Kidney (tissue), 14 donors: Measurements from ENCODE around the gene KCNN3. TPM values are rescaled to one million over a fixed set of nuclear protein-coding genes. Genes with fewer than 3 reads are reported as not detected.

ENCODE experiments used
- DNase-seq, 5 donors: peaks; one replicate each; pipeline ENCODE4 v3.0.0-alpha.2; 2013 to 2020
- FAIRE-seq: peaks from 2 replicates; lab custom pipeline; 2012; peaks lifted over from hg19 to GRCh38; lab: Jason Lieb, UNC
- H3K27ac ChIP-seq, 2 donors: one replicate each; pipeline ENCODE4 v1.7.0; 2013; ENCODE audit warnings: low read depth in 2 of 2, low read length in 2 of 2, inconsistent platforms in 1 of 2
- H3K27me3 ChIP-seq: one replicate; pipeline ENCODE4 v1.7.1; 2013; ENCODE audit warnings: low read length, inconsistent platforms; ENCODE audit not compliant: control insufficient read depth, insufficient read depth
- H3K36me3 ChIP-seq, 3 donors: one replicate each; pipeline versions ENCODE4 v1.7.0 to v1.7.1; 2013; ENCODE audit warnings: low read length in 3 of 3, control low read depth in 1 of 3, inconsistent platforms in 1 of 3; ENCODE audit not compliant: insufficient read depth in 3 of 3, control insufficient read depth in 2 of 3
- H3K4me1 ChIP-seq, 3 donors: one replicate each; pipeline versions ENCODE4 v1.7.0 to v1.7.1; 2013; ENCODE audit warnings: low read length in 3 of 3, inconsistent platforms in 1 of 3, low read depth in 1 of 3; ENCODE audit not compliant: control insufficient read depth in 2 of 3, insufficient read depth in 2 of 3
- H3K4me3 ChIP-seq, 3 donors: one replicate each; pipeline versions ENCODE4 v1.7.0 to v1.8.1; 2013; ENCODE audit warnings: low read length in 3 of 3, control low read depth in 1 of 3, inconsistent platforms in 1 of 3
- H3K9ac ChIP-seq, 3 donors: one replicate each; pipeline versions ENCODE4 v1.7.0 to v1.7.1; 2013; ENCODE audit warnings: low read length in 3 of 3, control low read depth in 1 of 3, inconsistent platforms in 1 of 3
- H3K9me3 ChIP-seq, 3 donors: one replicate each; pipeline versions ENCODE4 v1.7.0 to v1.7.1; 2013; ENCODE audit warnings: low read length in 3 of 3, control low read depth in 1 of 3, inconsistent platforms in 1 of 3; ENCODE audit not compliant: control insufficient read depth in 2 of 3, insufficient read depth in 1 of 3
- CTCF ChIP-seq: IDR thresholded peaks from 3 replicates; pipeline ENCODE4 v1.5.1; 2012; ENCODE audit warnings: mild to moderate bottlenecking, moderate library complexity, borderline replicate concordance; ENCODE audit not compliant: insufficient read depth; ENCODE audit errors: extremely low read depth
- intact Hi-C: fragments of 100-400 bp; cut with DNase I; formaldehyde crosslinking; loops from one replicate; pipeline ENCODE4 v1.11.1; 2022
- polyA plus RNA-seq: library from polyadenylated mRNA; stranded (reverse); fragments of 350-450 nt; fragmentation: Illumina TruSeq; extraction: RNeasy Lipid Tissue Mini Kit (QIAGEN cat#74804); gene quantifications from one replicate; pipeline ENCODE4 v1.2.3, GENCODE V29; 2014; ENCODE audit warnings: low read depth, low replicate concordance; ENCODE audit not compliant: insufficient read depth
- total RNA-seq: library from RNA; stranded (reverse); fragmentation: NEBNext Ultra II Directional; extraction: Animal tissue kit (Norgen Biotek cat#: 25700); gene quantifications from one replicate; pipeline ENCODE4 v1.2.1, GENCODE V29; 2021
- donor health status: control.
- donor health status: control.
- donor health status: control.
- donor health status: control.
- donor health status: control.
- donor health status: DM: yes; HTN: yes; CAD: no.
- donor health status: Normal renal cell carcinoma (clear cell type).

Gene KCNN3
- total and polyA plus RNA-seq, 2 donors from 2014 or later, result 2.6 to 5.6 TPM

GRCh38 chr1:154794608-154795007, 75.5 kb downstream of the KCNN3 start:
- intact Hi-C loops, result no loop called here
- H3K9ac ChIP-seq, result no peak overlapping the region
- no peaks in the 10 kb centered on the region for H3K9me3 ChIP-seq
- H3K27me3 ChIP-seq, result no peaks in the 10 kb centered on the region
- H3K4me1 ChIP-seq, result no peaks in the 10 kb centered on the region
- no peak for TF ChIP-seq CTCF
- no peak overlapping the region for H3K27ac ChIP-seq
- DNase-seq (no peak), FAIRE-seq (no peak)
- no peaks in the 10 kb centered on the region for H3K36me3 ChIP-seq
- no peak overlapping the region for H3K4me3 ChIP-seq

GRCh38 chr1:154793685-154794084, 76.4 kb downstream of the KCNN3 start:
- Histone ChIP-seq H3K36me3 (no peaks in the 10 kb centered on the region), H3K4me3 (no peak overlapping the region), H3K27ac (no peak overlapping the region), H3K9ac (no peak overlapping the region), H3K4me1 (no peaks in the 10 kb centered on the region), H3K27me3 (no peaks in the 10 kb centered on the region), H3K9me3 (no peaks in the 10 kb centered on the region)
- no peak for TF ChIP-seq CTCF
- FAIRE-seq (no peak), DNase-seq (no peak)
- intact Hi-C loops, result no loop called here

GRCh38 chr1:154792899-154793298, 77.2 kb downstream of the KCNN3 start:
- H3K36me3 ChIP-seq, result no peaks in the 10 kb centered on the region
- TF ChIP-seq CTCF, result no peak
- DNase-seq (no peak), FAIRE-seq (no peak)
- H3K9me3 ChIP-seq, result no peaks in the 10 kb centered on the region
- H3K9ac ChIP-seq, result no peak overlapping the region
- H3K27ac ChIP-seq, result no peak overlapping the region
- H3K4me1 ChIP-seq, result no peaks in the 10 kb centered on the region
- H3K27me3 ChIP-seq, result no peaks in the 10 kb centered on the region
- no peak overlapping the region for H3K4me3 ChIP-seq
- intact Hi-C loops, result no loop called here
